ENCODE measurements around the gene COL23A1.

- no peak for TF ChIP-seq EZH2phosphoT487 (IDR thresholded peaks at IDR 0.05; ENCODE audit: low read depth, severe bottlenecking, unreplicated experiment)
- no peak for TF ChIP-seq CTCF (IDR thresholded peaks at IDR 0.05; ENCODE audit: poor library complexity)
- TF ChIP-seq EZH2 (IDR thresholded peaks at IDR 0.05; ENCODE audit: borderline replicate concordance) = no peak
Measured at GRCh38 chr5:178538741-178539229, 51.4 kb downstream of the COL23A1 start.

Data from hepatocyte (in vitro differentiated cells).